ENCODE results near the gene MPL.
"Not testable (repeated sequence)": the region's sequence is repeated elsewhere in the genome, so short reads cannot be mapped to it uniquely, and the experiment has no call there.

The MPL gene

DNA sequence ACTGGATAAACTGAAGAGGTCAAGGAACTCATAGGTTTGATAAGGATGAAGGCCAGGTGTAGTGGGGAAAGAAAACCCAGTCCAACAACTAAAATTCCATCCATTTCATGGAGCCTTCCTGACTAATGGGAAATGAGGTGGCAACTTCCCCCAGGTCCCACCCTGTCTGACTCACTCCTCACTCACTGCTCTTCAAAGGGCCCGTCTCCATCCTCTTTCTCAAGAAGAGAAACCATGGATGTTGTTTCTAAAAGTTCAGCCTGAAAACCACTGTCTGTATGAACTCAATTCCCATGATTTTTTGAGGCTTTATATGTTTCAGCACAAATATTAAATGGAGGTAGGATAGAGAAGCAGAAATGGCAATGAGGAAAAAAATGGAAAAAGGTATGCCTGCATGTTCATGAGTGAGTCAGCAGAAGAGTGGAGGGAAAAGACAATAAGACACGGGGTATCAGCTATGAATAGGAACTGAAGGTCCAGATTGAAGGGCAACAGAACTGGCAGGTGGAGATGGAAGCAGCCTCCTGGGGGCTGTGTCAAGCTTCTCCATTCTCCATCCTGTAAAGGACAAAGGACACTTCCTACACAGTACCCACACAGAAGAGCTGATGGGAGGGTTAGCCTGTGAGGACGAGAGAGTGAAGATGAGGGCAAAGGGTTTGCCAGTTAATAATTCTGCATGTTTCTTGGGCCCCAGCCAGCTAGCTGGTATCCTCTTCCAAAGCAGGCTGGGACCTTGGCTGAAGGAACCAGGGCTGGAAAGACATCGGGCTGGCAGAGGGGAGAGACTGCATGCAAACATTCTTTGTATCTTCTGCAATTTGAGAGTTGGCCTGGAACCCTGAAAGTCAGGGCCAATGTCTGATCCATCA lies 35.7 kb downstream of the MPL start:
- DNase-seq (ENCODE audit: low read depth, low spot score) = no peak

GRCh38 chr1:43376723-43377235 lies 39.2 kb downstream of the MPL start:
- DNase-seq (ENCODE audit: low read depth, low spot score) = no peak

- no peak for DNase-seq (ENCODE audit: low read depth, low spot score)
These were observed 40.2 kb downstream of the MPL start for GRCh38 chr1:43377831-43378230.

DNA sequence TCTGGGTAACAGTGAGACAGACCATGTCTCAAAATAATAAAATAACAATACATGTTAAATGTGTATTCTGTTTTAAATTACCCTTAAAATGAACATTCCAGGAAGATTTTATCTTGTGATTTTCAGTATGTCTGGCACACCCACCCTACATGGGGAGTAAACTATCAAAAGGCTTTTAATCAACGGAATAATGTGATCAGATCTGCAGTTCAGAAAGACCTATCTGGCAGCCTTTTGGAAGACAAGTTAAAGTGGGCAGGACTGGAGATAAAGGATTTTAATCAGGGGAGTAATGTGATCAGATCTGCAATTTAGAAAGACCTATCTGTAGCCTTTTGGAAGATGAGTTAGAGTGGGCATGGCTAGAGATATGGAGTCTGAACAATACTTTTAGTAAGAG lies 41.9 kb downstream of the MPL start:
- no peak for DNase-seq (ENCODE audit: low read depth, low spot score)

DNA sequence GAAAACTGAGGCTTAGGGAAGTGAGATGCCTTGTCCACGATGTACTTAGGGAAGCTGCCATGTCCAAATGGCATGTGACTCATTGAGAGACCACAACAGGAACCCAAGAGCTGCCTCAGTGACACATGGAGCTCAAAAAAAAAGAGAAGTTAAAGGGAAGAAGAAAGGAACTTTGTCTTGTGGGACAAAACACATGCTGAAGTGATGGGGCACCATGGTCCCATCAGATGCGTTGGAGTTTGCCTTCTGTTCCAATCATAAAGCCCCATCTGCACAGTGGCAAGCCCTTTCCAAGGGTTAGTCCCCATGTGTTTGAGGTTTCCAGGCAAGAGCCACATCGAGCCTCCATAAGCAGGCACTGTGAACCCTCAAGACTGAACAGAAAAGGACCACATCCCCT lies 44.0 kb downstream of the MPL start:
- no peak for DNase-seq (ENCODE audit: low read depth, low spot score)

DNA sequence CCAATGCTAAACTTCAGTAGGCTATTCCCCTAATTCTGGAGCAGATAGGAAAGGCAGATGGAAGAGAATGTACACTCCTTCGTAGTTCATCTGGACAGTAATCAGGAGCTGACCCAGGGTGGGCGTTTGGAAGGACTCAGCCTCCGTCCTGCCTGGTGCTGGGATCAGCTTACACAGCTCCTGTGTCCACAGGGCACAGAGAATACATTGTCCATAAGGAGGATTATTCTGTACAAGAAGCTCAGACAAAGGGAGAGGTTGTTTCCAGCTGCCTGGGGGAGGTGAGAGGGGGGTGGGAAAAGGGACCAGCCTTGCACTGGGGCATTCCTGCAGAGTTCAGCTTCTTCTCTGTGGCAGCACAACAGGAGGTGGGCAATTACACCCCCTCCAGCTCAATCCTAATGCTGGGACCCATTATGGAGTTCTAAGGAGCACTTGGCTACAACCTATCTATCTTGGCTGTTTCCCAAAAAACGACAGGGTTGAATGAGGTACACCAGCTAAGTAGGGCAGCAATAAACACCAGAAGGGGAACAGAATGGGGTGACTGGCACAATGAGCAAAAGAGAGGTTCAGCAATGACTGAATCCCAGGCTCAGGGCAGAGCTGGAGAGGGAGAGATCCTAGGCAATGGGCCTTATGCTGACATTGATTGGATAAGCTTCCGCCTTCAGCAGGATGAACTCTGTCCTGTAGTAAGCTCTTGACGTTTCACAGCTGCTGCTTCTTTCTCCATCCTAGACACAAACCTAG lies 44.6 kb downstream of the MPL start:
- no peak for DNase-seq (ENCODE audit: low read depth, low spot score)

- DNase-seq (ENCODE audit: low read depth, low spot score) = no peak
These were observed 45.8 kb downstream of the MPL start for GRCh38 chr1:43383449-43383848.

DNA sequence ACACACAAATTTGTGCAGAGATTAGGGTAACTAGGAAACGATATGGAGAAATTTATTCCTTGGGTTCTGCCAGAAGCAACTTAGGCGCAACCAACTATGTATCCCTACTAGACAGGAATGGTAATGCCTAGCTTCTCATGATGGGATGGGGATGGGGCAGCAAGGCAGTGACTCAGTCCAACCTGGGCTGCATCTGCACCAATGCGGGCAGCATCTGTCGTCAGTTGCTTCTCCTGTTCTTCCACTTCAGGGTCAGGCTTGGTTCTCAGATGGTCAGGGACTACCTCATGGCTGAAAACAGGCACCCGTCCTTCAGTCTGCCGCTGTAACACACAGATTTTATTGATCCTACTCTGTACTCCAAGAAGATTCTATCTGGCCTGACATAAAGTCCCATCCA lies 49.1 kb downstream of the MPL start:
- no peak for DNase-seq (ENCODE audit: low read depth, low spot score)

GRCh38 chr1:43387976-43388599 lies 50.5 kb downstream of the MPL start:
- no peak for DNase-seq (ENCODE audit: low read depth, low spot score)

DNA sequence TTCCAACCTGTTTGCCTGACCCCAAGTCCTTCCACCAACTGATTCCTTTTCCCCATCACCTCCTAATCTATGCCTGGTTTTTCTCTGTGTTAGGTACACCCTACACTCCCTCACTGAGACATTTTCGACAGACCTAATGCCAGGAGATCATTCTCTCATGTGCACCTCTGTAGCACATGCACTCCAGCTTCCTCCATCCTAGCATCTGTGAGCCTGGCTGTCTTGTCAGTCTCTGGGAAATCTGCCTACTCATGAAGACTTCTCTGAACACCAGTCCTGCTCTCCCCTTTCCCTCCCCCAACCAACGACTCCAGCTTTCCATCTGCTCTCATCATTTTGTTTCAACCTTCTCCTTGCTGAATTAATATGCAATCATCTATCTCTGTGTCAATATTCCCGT lies 51.0 kb downstream of the MPL start:
- no peak for DNase-seq (ENCODE audit: low read depth, low spot score)

GRCh38 chr1:43389326-43390313 lies 52.0 kb downstream of the MPL start, which contains the start of the genes MED8 and SZT2:
Gene MED8, minus strand, starts transcription at chr1:43389800. Its CDS starts 36 bp downstream, at chr1:43389764.
Gene SZT2, plus strand, starts transcription at chr1:43389899. Its CDS starts 70 bp downstream, at chr1:43389969.
- DNase-seq (ENCODE audit: low read depth, low spot score) = peak; percentile 93

GRCh38 chr1:43392702-43393101 lies 55.1 kb downstream of the MPL start:
- DNase-seq (ENCODE audit: low read depth, low spot score) = no peak

- DNase-seq (ENCODE audit: low read depth, low spot score) = no peak
These were observed 57.9 kb downstream of the MPL start for GRCh38 chr1:43395523-43395922.

GRCh38 chr1:43396059-43396458 lies 58.4 kb downstream of the MPL start:
- DNase-seq (ENCODE audit: low read depth, low spot score) = no peak

DNA sequence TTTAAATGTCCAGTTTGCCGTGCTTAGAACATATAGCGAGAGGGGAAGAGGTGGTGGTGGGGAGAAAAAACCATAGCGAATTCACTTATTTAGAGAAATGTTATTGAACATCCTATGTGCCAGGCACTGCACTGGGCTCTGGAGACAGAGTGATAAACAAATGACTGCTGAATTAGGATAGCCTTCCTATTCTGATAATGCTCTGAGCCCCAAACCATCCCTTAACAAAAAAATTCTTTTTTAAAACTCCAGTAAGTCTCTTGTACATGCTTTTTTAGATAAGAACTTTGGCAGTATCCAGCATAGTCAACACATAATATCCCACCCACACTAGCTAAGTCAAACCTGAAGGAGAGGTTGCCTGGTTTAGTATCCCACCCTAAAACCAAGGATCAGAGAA lies 60.6 kb downstream of the MPL start:
- DNase-seq (ENCODE audit: low read depth, low spot score) = no peak

GRCh38 chr1:43400441-43400840 lies 62.8 kb downstream of the MPL start:
- DNase-seq (ENCODE audit: low read depth, low spot score) = not testable (repeated sequence)

GRCh38 chr1:43402089-43402865 lies 64.7 kb downstream of the MPL start:
- DNase-seq (ENCODE audit: low read depth, low spot score) = no peak
